ENCODE results near the gene DGCR6L. TPM values are rescaled to one million over a fixed set of nuclear protein-coding genes. Genes with fewer than 3 reads are reported as not detected.
"Not testable (repeated sequence)": the region's sequence is repeated elsewhere in the genome, so short reads cannot be mapped to it uniquely, and the experiment has no call there.

The DGCR6L gene
- total and polyA plus RNA-seq, 2 donors (not counting 1 experiment from before 2014, with no cell fraction given), result 26.2 to 53.2 TPM

DNA sequence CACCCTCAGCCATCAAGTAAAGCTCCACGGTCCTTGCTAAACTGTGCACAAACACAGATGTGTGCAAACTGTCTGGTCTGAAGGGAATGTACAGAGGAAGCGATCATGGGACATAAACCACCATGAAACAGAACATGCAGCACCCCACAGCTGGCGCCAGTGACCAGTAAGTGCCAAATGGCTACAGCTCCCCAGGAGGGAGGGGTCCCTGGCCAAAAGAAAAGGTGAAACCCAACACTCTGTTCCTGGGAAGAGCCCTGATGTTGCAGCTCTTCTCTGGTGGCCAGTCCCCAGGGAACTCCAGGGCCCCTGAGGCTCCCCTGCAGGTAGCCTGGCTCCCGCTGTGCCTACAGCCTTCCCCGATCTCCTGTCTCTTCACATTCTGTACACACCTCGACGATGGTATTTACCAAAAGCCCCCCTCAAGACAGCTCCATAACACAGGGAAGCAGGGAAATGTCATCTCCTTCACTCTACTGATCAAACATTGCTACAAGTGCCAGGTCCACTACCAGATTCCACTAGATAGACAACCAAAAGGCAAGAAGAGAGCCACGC is 2.9 kb downstream of the DGCR6L start:
- no peak overlapping the region for H3K9ac ChIP-seq (ENCODE audit: insufficient read depth, low read length)
- no peak for DNase-seq (ENCODE audit: low read depth in 2 of 2)
- no peak overlapping the region for H2AFZ ChIP-seq (ENCODE audit: low read length)
- H3K4me2 ChIP-seq (ENCODE audit: extremely low read depth, insufficient read depth, low read length), result peak overlapping the region; percentile 25
- no peak overlapping the region for H3K4me3 ChIP-seq (replicated peaks in 1 of 4; ENCODE audit: control extremely low read depth in 1 of 4, insufficient read depth in 1 of 4, low read depth in 3 of 4, low read length in 4 of 4)
- H3K27ac ChIP-seq (ENCODE audit: insufficient read depth, low read length), result no peak overlapping the region
- TF ChIP-seq EZH2 (IDR thresholded peaks at IDR 0.05; ENCODE audit: low read length, missing control alignments), result no peak
- TF ChIP-seq, protein P1, sequence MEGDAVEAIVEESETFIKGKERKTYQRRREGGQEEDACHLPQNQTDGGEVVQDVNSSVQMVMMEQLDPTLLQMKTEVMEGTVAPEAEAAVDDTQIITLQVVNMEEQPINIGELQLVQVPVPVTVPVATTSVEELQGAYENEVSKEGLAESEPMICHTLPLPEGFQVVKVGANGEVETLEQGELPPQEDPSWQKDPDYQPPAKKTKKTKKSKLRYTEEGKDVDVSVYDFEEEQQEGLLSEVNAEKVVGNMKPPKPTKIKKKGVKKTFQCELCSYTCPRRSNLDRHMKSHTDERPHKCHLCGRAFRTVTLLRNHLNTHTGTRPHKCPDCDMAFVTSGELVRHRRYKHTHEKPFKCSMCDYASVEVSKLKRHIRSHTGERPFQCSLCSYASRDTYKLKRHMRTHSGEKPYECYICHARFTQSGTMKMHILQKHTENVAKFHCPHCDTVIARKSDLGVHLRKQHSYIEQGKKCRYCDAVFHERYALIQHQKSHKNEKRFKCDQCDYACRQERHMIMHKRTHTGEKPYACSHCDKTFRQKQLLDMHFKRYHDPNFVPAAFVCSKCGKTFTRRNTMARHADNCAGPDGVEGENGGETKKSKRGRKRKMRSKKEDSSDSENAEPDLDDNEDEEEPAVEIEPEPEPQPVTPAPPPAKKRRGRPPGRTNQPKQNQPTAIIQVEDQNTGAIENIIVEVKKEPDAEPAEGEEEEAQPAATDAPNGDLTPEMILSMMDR (conservative IDR thresholded peaks at IDR 0.05 in 1 of 2, IDR thresholded peaks at IDR 0.05 in 1 of 2; ENCODE audit: low read depth in 1 of 2, low read length in 2 of 2), result no peak
- H3K4me1 ChIP-seq (ENCODE audit: control insufficient read depth, extremely low read depth, insufficient read depth, low read length), result peaks cover 2% of the 10 kb centered on the region
- H4K20me1 ChIP-seq (ENCODE audit: control insufficient read depth, extremely low read depth, insufficient read depth, low read length), result no peaks in the 10 kb centered on the region
- no peaks in the 10 kb centered on the region for H3K27me3 ChIP-seq (ENCODE audit: control insufficient read depth, insufficient read depth, low read length)
- H3K79me2 ChIP-seq (ENCODE audit: control insufficient read depth, insufficient read depth, low read length), result peaks cover 8% of the 10 kb centered on the region
- no peaks in the 10 kb centered on the region for H3K36me3 ChIP-seq (ENCODE audit: control insufficient read depth, insufficient read depth, low read length)
- H3K9me3 ChIP-seq (ENCODE audit: control insufficient read depth, insufficient read depth, low read depth, low read length), result no peaks in the 10 kb centered on the region

DNA sequence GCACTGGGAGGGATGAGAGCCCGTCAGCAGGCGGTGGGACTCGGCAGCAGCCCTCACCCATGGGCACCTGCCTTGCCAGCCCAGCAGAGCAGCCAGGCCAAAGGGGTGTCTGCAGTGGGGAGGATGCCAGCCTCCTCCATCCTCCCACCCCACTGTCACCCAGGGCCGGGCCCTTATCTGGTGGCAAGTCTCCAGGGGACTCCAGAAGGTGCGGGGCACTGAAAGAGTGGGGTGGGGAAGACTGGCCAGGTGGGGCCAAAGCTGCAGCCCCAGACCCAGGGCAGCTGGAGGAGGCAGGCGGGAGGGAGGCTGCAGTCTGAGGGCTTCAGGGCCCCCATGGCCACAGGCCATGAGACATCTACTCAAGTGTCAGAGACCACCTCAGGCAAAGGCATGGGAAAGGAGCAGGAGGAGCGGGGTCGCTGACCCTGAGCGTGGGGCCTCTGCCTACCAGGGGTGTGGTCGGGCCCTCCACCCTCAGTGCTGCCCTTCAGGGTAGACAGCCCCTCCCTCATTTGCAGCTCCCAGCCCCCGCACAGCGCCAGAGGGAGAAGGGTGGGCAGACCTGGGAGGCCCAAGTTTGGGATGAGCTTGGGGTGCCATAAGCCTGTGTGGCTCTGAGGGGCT is 3.5 kb downstream of the DGCR6L start:
- no peak for TF ChIP-seq EZH2 (IDR thresholded peaks at IDR 0.05; ENCODE audit: low read length, missing control alignments)
- TF ChIP-seq, protein P1 (conservative IDR thresholded peaks at IDR 0.05 in 1 of 2, IDR thresholded peaks at IDR 0.05 in 1 of 2; ENCODE audit: low read depth in 1 of 2, low read length in 2 of 2), result no peak
- no peak overlapping the region for H2AFZ ChIP-seq (ENCODE audit: low read length)
- no peaks in the 10 kb centered on the region for H3K27me3 ChIP-seq (ENCODE audit: control insufficient read depth, insufficient read depth, low read length)
- peaks cover 2% of the 10 kb centered on the region for H3K4me1 ChIP-seq (ENCODE audit: control insufficient read depth, extremely low read depth, insufficient read depth, low read length)
- no peak for DNase-seq (ENCODE audit: low read depth in 2 of 2)
- H3K9ac ChIP-seq (ENCODE audit: insufficient read depth, low read length), result no peak overlapping the region
- H3K4me3 ChIP-seq (replicated peaks in 1 of 4; ENCODE audit: control extremely low read depth in 1 of 4, insufficient read depth in 1 of 4, low read depth in 3 of 4, low read length in 4 of 4), result no peak overlapping the region
- no peak overlapping the region for H3K27ac ChIP-seq (ENCODE audit: insufficient read depth, low read length)
- H4K20me1 ChIP-seq (ENCODE audit: control insufficient read depth, extremely low read depth, insufficient read depth, low read length), result no peaks in the 10 kb centered on the region
- peaks cover 8% of the 10 kb centered on the region for H3K79me2 ChIP-seq (ENCODE audit: control insufficient read depth, insufficient read depth, low read length)
- H3K9me3 ChIP-seq (ENCODE audit: control insufficient read depth, insufficient read depth, low read depth, low read length), result no peaks in the 10 kb centered on the region
- H3K4me2 ChIP-seq (ENCODE audit: extremely low read depth, insufficient read depth, low read length), result no peak overlapping the region
- H3K36me3 ChIP-seq (ENCODE audit: control insufficient read depth, insufficient read depth, low read length), result no peaks in the 10 kb centered on the region

DNA sequence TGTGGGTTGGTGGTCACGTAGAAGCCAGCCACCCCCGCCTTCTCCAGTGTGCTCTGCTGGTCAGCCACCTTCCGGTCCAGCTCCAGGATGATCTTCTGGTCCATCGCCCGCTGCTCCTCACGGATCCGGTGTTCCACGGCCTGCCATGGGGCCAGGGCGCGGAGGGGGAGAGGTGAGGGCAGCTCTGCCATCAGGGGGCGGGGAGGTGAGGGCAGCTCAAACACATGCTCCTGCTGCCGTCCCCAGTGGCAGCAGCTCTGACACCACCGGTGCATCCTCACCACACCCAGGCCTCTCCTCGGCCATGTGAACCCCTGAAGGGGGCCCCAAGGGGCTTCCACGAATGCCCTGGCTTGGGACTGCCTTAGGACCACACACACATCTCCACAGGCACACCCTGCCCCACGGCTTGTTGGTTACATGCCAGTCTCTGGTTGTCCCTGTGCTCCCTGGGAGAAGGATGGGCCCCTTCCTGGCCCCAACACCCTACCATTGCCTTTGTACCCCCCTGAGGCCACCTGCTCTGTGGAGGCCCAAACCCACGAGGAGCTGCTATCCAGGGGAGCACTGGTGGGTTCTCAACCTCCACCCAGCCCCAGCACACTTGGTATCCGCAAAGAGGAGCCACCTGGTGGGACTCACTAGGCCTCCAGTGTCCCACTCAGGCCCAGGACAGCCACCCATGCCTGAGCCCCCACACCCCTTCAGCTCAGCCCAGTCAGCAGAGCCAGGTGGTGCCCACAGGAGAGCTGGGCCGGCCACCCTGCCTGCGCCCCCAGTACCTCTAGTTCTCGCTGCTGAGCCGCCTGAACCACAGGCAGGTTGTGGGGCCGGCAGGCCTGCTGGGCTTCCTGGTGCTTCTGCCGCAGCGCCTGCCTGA is 4.3 kb downstream of the DGCR6L start:
- no peak for TF ChIP-seq EZH2 (IDR thresholded peaks at IDR 0.05; ENCODE audit: low read length, missing control alignments)
- TF ChIP-seq, protein P1 (conservative IDR thresholded peaks at IDR 0.05 in 1 of 2, IDR thresholded peaks at IDR 0.05 in 1 of 2; ENCODE audit: low read depth in 1 of 2, low read length in 2 of 2), result no peak
- H3K4me3 ChIP-seq (replicated peaks in 1 of 4; ENCODE audit: control extremely low read depth in 1 of 4, insufficient read depth in 1 of 4, low read depth in 3 of 4, low read length in 4 of 4), result no peak overlapping the region
- H3K36me3 ChIP-seq (ENCODE audit: control insufficient read depth, insufficient read depth, low read length), result no peaks in the 10 kb centered on the region
- peaks cover 3% of the 10 kb centered on the region for H3K4me1 ChIP-seq (ENCODE audit: control insufficient read depth, extremely low read depth, insufficient read depth, low read length)
- no peaks in the 10 kb centered on the region for H3K27me3 ChIP-seq (ENCODE audit: control insufficient read depth, insufficient read depth, low read length)
- peaks cover 7% of the 10 kb centered on the region for H3K79me2 ChIP-seq (ENCODE audit: control insufficient read depth, insufficient read depth, low read length)
- no peak for DNase-seq (ENCODE audit: low read depth in 2 of 2)
- no peaks in the 10 kb centered on the region for H4K20me1 ChIP-seq (ENCODE audit: control insufficient read depth, extremely low read depth, insufficient read depth, low read length)
- no peak overlapping the region for H3K4me2 ChIP-seq (ENCODE audit: extremely low read depth, insufficient read depth, low read length)
- no peak overlapping the region for H3K9ac ChIP-seq (ENCODE audit: insufficient read depth, low read length)
- no peak overlapping the region for H3K27ac ChIP-seq (ENCODE audit: insufficient read depth, low read length)
- no peaks in the 10 kb centered on the region for H3K9me3 ChIP-seq (ENCODE audit: control insufficient read depth, insufficient read depth, low read depth, low read length)
- no peak overlapping the region for H2AFZ ChIP-seq (ENCODE audit: low read length)

DNA sequence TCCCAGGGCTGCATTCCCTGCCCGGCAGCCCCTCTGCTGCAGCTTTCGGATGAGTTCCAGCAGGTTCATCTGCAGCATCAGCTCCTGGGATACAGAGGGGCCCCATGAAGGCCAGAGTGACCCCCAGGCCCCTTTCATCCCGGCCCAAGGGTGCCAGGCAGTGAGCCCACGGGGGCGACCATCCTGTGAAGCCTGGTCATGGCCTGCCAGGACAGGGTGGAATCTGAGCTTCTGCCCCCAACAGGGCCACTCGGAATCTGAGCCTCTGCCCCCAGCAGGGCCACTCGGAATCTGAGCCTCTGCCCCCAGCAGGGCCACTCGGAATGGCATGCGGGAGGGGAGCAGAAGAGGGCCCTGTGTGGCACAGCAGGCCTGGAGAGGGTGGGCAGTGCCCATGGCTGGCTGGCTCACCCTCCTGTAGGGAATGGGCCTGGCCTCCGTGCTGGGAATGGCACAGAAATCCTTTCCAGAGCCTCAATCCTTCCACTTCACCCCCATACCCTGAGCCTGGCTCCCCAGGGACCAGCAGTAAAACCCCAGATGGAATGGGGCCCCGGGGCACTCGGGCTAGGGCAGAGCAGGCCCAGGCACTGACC is 5.0 kb downstream of the DGCR6L start:
- not testable (repeated sequence) for DNase-seq (ENCODE audit: low read depth in 2 of 2); H2AFZ ChIP-seq (ENCODE audit: low read length); H3K4me2 ChIP-seq (ENCODE audit: extremely low read depth, insufficient read depth, low read length); H3K4me3 ChIP-seq (replicated peaks in 1 of 4; ENCODE audit: control extremely low read depth in 1 of 4, insufficient read depth in 1 of 4, low read depth in 3 of 4, low read length in 4 of 4); H3K27ac ChIP-seq (ENCODE audit: insufficient read depth, low read length); H4K20me1 ChIP-seq (ENCODE audit: control insufficient read depth, extremely low read depth, insufficient read depth, low read length); H3K4me1 ChIP-seq (ENCODE audit: control insufficient read depth, extremely low read depth, insufficient read depth, low read length); H3K9ac ChIP-seq (ENCODE audit: insufficient read depth, low read length); H3K27me3 ChIP-seq (ENCODE audit: control insufficient read depth, insufficient read depth, low read length); H3K9me3 ChIP-seq (ENCODE audit: control insufficient read depth, insufficient read depth, low read depth, low read length); H3K36me3 ChIP-seq (ENCODE audit: control insufficient read depth, insufficient read depth, low read length); H3K79me2 ChIP-seq (ENCODE audit: control insufficient read depth, insufficient read depth, low read length)

All from fibroblast of lung (primary cell).